H1 (cell line): ENCODE measurements around the gene DNAJB5. TPM values are rescaled to one million over a fixed set of nuclear protein-coding genes. Genes with fewer than 3 reads are reported as not detected.

Experiments used
- BACH1 ChIP-seq: IDR thresholded peaks from 2 replicates; pipeline ENCODE4 v1.6.1; 2012; ENCODE audit warnings: low read length, improper control_type of control experiment
- E2F6 ChIP-seq: IDR thresholded peaks from 2 replicates; pipeline ENCODE4 v1.6.1; 2012; ENCODE audit warnings: inconsistent platforms
- GTF2F1 ChIP-seq: IDR thresholded peaks from 2 replicates; pipeline ENCODE4 v1.6.1; 2012; ENCODE audit warnings: low read depth, low read length, improper control_type of control experiment, borderline replicate concordance
- HDAC2 ChIP-seq, 2 experiments: fragments of 300-600 bp in 1 of 2; sonication (generic) in 1 of 2; IDR thresholded peaks; 2 replicates each; pipeline ENCODE4 v1.6.1; 2011 to 2012; ENCODE audit warnings: low read depth in 2 of 2, low read length in 2 of 2, mild to moderate bottlenecking in 2 of 2, moderate library complexity in 2 of 2, borderline replicate concordance in 1 of 2, inconsistent platforms in 1 of 2
- JUND ChIP-seq: IDR thresholded peaks from 2 replicates; pipeline ENCODE4 v1.6.1; 2011; ENCODE audit warnings: mild to moderate bottlenecking, improper control_type of control experiment, low read length
- SIRT6 ChIP-seq: IDR thresholded peaks from one replicate; pipeline ENCODE4 v1.7.1; 2012; ENCODE audit warnings: low read length, inconsistent platforms
- SP4 ChIP-seq: IDR thresholded peaks from 2 replicates; pipeline ENCODE4 v1.6.1; 2012; ENCODE audit warnings: low read length, inconsistent platforms
- TAF7 ChIP-seq: optimal IDR thresholded peaks from 2 replicates; pipeline ENCODE3; 2011; ENCODE audit warnings: low read depth, mild to moderate bottlenecking, inconsistent platforms, low read length, moderate library complexity, borderline replicate concordance
- TBP ChIP-seq: IDR thresholded peaks from 2 replicates; pipeline ENCODE4 v1.6.1; 2011; ENCODE audit warnings: low read depth, low read length, improper control_type of control experiment
- TCF12 ChIP-seq: IDR thresholded peaks from 2 replicates; pipeline ENCODE4 v1.6.1; 2011; ENCODE audit warnings: low read depth, mild to moderate bottlenecking, low read length
- polyA plus RNA-seq, 7 experiments: library from polyadenylated mRNA; depleted of rRNA in 3 of 7; stranded (reverse) in 5 of 7; unstranded in 2 of 7; fragments of >200 nt in 5 of 7; fragments of 200-250 nt in 2 of 7; gene quantifications; 1 replicate in 5 of 7; 2 replicates in 1 of 7; 4 replicates in 1 of 7; pipeline versions ENCODE4 v1.2.1 to v1.2.3, GENCODE V29; 2011 to 2013; ENCODE audit warnings: missing spikeins in 2 of 7, mixed read lengths in 2 of 7
- total RNA-seq: library from RNA; stranded (reverse); fragmentation: NEBNext Ultra II Directional; extraction: Animal tissue kit (Norgen Biotek cat#: 25700); gene quantifications from 2 replicates; pipeline ENCODE4 v1.2.1, GENCODE V29; 2021

DNAJB5 gene
- total and polyA plus RNA-seq, 2 of the 8 experiments (the other 6 are each of a cell fraction or from before 2014, with no cell fraction given), result 25.0 to 34.1 TPM

GRCh38 chr9:35042891-35043545 lies 53.5 kb downstream of the DNAJB5 start (continued):
- no peak for TF ChIP-seq BACH1
- no peak for TF ChIP-seq SIRT6
- TF ChIP-seq TCF12, result no peak
- TF ChIP-seq TAF7, result no peak
- no peak for TF ChIP-seq JUND
- TF ChIP-seq GTF2F1, result no peak
- TF ChIP-seq SP4, result no peak
- TF ChIP-seq HDAC2 (IDR thresholded peaks at IDR 0.05; ENCODE audit: borderline replicate concordance in 1 of 2, low read depth in 2 of 2, low read length in 2 of 2), result no peak
- TF ChIP-seq E2F6, result no peak
- TF ChIP-seq TBP, result no peak
